Left forelimb (tissue), 1 donor: ENCODE results near the gene SGPP2.

Source experiments
- DNase-seq: peaks from one replicate; pipeline ENCODE4 v3.0.0-alpha.2; 2018; ENCODE audit warnings: low spot score

The SGPP2 gene

GRCh38 chr2:222470802-222471468, 46.6 kb downstream of the SGPP2 start:
- DNase-seq: no peak

DNA sequence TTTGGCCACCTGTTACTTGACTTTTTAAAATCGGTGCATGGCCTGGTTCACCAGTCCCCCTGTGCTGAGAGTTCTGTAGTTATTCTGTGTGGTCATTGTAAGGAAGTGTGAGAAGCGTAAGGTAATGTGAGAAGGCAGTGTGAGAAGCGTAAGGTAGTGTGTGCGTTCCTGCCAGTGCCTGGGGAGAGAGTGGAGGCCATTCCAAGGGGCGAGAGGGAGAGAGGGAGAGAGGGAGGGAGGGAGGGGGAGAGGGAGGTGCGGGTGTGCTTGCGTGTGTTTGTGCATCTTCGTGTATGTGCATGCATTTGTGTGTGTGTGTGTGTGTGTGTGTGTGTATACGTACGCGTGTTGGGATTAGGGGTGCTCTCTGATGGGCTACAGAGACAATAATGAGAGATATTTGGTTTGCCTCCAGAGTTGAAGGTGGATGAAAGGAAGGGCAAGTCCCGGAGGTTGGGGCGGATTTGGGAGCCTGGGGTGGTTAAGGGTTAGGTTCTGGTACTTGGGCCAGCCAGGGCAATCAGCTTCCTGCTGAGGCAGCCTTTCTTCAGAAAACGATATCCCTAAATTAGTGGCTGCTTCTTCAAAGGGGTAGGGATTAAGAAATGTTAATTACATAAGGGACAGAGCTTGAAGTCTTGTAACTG, 53.7 kb downstream of the SGPP2 start:
- no peak for DNase-seq

- DNase-seq: no peak
These were observed 55.5 kb downstream of the SGPP2 start for GRCh38 chr2:222479859-222480258.

DNA sequence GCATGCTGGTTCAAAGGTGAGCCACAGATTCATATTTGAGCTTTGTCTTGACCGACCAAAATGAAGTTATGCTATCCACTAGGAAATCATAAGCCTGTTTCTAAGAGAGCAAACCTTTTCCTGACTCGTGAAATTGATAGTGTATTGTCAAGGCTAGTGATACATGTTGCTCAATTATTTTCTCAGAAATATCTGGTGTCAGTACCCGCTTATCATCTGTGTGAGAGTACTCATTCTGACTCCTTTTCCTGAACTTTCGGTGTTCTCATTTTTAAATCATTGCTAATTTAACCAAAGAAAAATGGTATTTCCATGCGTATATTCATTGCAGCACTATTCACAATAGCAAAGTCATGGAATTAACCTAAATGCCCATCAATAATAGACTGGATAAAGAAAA, 56.2 kb downstream of the SGPP2 start:
- DNase-seq: no peak

DNA sequence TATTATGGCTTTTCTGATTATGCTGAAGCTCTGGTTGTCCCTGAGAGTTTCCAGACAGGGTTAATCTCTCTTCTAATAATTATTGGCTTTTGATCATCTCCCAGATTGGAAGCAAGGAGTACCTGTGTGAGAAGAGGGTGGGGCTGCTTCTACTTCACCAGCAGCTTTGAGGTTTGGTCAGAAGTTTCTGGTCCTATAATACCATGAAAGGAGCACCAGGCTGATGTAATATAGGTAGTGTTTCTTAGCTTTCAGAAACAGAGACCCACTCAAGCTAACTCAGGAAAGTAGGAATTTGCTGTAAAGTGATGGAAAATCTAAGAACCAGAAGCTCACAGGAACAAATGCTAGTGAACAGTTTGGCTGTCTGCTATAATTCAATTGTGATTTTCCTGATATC, 57.6 kb downstream of the SGPP2 start:
- no peak for DNase-seq

- DNase-seq: no peak
These were observed 59.2 kb downstream of the SGPP2 start for GRCh38 chr2:222483513-222484039.

DNA sequence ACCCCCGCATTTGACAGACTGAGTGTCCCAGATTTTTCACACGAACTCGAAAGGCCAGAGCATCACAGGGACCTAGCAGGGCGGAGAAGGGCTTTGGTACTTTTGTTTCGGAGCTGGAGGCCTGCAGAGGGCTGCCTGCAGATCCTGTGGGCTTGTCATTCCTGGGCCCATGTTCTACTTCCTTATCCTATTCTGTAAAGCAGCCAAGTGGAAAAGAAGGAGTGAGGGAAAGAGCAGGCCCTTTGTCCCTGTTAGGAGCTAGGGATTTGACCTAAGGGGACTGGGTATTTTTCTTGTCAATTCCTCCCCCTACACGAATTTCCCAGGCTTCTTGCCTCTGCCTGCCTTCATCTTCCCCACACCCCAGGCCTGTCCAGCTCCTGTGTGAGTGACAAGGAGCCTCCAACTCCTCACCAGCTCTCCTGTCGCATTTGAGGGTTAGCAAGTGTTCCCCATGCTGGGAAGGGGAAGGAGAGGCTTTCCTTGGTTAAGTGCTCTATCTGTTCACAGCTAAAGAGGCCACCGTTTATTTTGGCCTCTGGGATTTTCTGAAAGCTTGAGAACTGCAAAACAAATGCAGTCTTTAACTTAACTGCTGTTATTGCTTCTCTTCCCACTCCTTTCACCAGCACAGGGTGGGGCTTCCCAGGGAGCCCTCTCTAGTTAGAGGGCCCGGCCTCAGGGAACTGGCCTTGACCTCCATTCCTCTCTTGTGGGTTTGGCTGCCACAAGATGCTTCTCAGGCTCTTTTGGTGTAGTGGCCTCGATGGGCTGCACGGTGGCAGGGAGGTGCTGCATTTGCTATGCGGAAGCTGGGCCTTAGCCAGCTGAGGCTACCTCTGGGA, 61.2 kb downstream of the SGPP2 start:
- DNase-seq: no peak

DNA sequence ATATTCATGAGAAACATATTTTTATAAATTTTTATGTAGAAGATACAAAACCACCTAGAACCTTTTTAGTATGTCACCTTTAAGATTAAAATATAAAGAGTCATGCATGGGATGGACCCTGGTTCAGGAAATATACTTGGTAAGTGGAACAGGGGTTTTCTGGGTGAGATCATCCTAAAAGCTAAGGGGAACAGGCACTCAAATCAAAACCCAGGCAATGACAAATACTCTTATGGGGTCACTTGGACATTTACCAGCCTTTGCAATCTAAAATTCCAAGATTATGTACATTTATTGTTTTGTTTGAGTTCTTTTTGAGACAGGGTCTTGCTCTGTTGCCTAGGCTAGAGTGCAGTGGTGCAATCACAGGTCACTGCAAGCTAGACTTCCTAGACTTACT, 65.8 kb downstream of the SGPP2 start:
- DNase-seq: no peak

DNA sequence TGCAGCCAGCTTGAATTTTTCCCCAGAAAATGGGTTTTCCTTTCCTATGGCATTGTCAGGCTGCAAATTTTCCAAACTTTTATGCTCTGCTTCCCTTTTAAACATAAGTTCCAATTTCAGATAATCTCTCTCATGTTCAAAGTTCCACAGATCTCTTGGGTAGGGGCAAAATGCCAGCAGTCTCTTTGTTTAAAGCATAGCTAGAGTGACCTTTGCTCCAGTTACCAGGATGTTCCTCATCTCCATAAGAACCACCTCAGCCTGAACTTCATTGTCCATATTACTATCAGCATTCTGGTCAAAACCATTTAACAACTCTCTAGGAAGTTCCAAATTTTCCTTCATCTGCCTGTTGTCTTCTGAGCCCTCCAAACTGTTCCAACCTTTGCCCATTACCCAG, 68.3 kb downstream of the SGPP2 start:
- DNase-seq: no peak

DNA sequence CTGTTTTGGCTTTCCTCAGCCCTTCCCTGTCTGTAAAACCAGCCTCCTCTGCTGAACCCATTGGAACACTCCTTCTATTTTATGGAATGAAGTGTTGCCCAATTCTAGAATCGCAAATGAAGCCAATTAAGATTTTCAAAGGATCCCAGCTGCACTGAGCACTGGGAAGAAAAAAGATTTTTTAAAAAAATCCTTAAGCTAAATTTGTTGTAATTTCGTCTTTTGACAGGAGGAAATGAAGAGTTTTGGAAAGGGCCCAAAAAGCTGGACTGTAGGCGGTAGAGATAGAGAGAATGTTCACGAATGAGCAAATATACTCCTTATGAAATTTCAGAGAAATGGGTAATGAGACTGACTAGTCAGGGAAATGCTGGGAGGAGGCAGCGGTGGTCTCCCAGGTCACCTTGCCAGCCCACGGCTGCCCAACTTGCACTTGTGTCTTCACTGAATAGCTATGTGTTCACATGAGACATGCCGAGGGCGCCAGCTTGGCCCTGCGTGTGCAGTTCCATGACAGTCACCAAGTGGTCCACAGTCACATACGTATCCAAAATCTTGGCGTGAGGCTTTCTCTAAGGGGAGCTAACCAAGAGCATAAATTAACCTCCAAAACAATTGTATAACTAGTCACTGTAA, 69.9 kb downstream of the SGPP2 start:
- DNase-seq: no peak

DNA sequence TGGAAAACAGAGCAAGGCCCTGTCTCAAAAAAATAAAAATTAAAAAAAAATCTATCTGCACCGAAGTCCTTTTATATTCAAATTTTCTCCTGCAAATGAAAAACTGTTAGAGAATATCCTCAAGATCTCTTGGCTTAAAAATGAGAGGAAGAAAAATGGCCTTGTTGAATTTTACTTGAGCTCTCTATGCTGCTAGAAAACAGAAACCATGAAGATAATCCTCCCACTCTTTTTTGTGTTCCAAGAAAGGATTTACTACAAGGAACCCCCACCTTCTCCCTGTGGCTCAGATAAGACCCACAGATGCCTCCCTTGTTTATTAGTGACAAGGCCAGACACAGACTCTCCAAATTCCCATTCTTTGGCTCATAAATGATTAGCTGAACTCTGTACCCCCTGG, 71.0 kb downstream of the SGPP2 start:
- DNase-seq: no peak

DNA sequence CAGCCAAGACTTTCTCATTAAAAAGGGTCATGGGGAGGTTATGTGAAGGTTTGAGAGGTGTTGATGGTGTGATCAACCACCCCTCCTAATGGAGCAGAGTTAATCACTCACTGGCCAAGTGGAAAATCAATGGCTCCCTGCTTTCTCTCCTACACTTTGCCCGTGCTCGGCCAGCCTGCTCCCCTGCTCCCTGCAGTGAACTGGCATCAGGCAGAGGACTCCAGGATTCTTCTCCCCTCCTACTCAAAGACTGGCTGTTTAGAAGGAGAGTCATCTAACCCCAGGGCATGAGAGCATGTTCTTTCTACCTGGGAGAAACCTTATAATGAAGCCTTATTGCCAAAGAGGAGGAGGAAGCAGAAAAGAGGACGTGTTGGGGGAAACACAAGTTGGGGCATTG, 74.9 kb downstream of the SGPP2 start:
- no peak for DNase-seq

DNA sequence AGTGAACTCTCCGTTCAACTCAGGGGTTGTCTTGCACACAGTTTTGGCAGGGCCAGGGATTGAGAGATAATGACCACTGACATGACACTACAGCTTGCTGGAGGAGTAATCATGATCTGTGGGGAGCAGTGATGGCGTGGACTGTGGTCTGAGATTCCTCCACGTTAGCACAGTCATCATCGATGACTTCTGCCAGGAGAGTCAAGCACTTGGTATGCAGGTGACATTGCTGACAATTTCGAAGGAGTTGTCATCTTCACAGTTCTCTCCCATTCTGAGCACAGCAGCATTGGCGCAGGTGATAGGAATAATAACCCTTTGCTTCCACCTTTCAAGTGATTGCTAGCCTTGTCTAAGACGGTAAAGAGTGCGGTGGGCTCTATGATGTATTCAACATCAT, 79.8 kb downstream of the SGPP2 start:
- DNase-seq: no peak

DNA sequence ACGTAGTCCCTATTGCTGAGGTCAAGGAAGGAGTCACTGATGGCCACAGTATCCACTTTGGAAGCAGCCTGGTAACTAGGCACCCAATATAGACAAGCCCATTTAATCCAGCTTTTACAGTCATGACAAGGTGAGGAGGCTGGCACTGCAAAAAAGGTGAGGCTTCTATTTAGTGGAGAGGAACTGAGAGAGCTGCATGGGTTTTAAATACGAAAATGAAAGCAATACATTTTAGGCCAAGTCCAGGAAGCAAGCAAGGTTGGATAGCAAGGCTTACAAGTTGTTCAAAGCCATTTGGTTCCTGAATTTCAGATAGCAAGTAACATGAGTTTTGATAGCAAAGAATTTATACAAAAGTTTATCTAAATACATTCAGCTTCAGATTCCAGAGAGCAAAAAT, 80.4 kb downstream of the SGPP2 start:
- DNase-seq: no peak

GRCh38 chr2:222506230-222506935, 82.0 kb downstream of the SGPP2 start:
- no peak for DNase-seq

- no peak for DNase-seq
These were observed 90.6 kb downstream of the SGPP2 start for GRCh38 chr2:222514901-222515300.

DNA sequence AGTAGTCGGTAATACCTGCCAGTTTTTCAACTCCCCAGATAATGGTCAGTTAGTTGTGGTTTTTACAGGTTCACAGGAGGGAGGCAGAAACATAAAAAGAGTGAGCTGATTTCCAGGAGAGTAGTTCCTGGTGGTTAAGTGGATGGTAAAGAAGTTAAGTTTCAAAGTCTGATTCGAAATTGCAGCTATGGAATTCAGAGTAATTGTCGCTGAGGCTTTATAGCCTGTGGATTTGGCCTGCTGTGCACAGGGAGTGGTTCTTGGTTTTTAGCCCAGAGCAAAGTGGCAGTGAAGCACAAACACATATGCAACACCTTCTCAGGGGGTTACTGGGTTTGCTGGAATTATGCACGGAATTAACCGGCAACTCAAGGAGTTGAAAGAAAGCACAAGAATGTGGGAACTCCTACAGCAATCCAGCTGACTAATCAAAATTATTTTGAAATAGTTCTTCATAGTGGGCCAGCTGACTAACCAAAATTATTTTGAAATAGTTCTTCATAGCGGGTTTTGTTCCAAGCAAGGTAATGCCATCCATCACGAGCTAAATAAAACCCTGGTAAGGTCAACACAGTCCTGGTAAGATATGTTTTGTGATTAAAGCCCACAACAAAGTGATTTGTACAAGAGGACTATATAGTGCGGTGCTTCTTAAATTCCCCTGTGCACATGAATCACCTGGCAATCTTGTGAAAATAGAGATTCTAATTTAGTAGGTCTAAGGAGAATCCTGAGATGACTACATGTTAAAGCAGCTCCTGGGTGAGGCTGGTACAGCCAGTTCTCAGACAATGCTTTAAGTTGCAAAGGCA, 94.4 kb downstream of the SGPP2 start:
- no peak for DNase-seq

DNA sequence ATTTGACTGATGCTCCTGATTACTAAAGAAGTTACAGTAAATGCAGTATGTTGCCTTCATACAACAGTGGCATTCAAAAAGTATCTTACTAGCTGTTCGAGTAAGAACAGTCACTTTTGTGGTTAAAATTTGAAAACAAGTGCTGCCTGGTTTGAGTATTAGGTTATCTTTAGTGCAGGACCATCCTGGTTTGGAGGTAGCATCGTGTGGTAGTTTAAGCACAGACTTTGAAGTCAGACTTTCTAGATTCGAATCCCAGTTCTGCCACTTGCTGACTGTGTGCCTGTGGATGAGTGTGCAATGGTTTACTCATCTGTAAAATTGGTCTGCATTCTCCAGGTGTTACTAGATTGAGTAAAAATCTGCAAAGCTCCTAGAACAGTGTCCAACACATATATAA, 96.8 kb downstream of the SGPP2 start:
- DNase-seq: no peak

DNA sequence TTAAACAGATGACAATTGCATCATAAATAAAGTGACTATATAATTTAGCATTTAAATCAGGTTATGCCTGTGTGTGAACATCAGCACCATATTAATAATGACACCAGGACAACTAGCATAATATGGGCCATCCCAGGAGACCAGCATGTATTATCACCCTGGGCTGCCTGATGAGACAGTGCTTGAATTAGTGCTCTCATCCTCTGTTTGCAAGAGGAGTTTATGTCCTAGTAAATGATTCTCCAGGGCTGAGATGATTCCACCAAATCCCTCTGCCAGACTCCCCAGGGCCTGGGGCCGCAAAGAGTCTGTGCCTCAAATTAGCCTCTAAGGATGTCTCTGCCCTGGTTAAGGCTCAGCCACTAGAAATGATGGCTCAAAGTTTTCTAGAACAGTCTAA, 97.7 kb downstream of the SGPP2 start:
- DNase-seq: no peak

GRCh38 chr2:222523783-222524544, 99.6 kb downstream of the SGPP2 start:
- DNase-seq: no peak
